ENCODE results near the gene TMEM97. TPM values are rescaled to one million over a fixed set of nuclear protein-coding genes. Genes with fewer than 3 reads are reported as not detected.

TMEM97 gene
- total RNA-seq, 2 donors from 2014 or later = 72.1 to 80.7 TPM

GRCh38 chr17:28368915-28369683 is 50.1 kb downstream of the TMEM97 start:
- no peak for TF ChIP-seq CTCF (conservative IDR thresholded peaks at IDR 0.05)
- H3K9me3 Mint-ChIP-seq = no peaks in the 10 kb centered on the region

GRCh38 chr17:28369684-28370034 is 50.7 kb downstream of the TMEM97 start:
- Mint-ChIP-seq H3K9me3 (no peaks in the 10 kb centered on the region), H3K27me3 (ENCODE audit: insufficient read depth) (peaks cover 39% of the 10 kb centered on the region), H3K4me1 (peaks cover 17% of the 10 kb centered on the region), H3K4me3 (peak overlapping the region; percentile 51), H3K36me3 (ENCODE audit: low read depth) (peaks cover 4% of the 10 kb centered on the region), H3K27ac (peak overlapping the region; percentile 98)
- Histone ChIP-seq H3K27me3 (ENCODE audit: control insufficient read depth, insufficient read depth, low read length, poor library complexity, severe bottlenecking) (peaks cover 55% of the 10 kb centered on the region), H3K36me3 (ENCODE audit: control insufficient read depth, insufficient read depth, low read length) (no peaks in the 10 kb centered on the region), H3K9me3 (ENCODE audit: control insufficient read depth, low read length) (no peaks in the 10 kb centered on the region), H3K4me3 (ENCODE audit: low read length) (peak overlapping the region; percentile 9), H3K4me1 (ENCODE audit: control insufficient read depth, insufficient read depth, low read length) (peaks cover 12% of the 10 kb centered on the region), H3K9ac (ENCODE audit: extremely low read depth, low read length, poor library complexity, severe bottlenecking) (no peak overlapping the region), H3K27ac (ENCODE audit: low read depth, low read length) (no peak overlapping the region)
- WGBS, 2 experiments (ENCODE audit: insufficient coverage in 1 of 2, insufficient read length in 1 of 2) = 78 to 88% methylated on average over 7 to 10 of the region's 10 CpGs
- TF ChIP-seq CTCF (conservative IDR thresholded peaks at IDR 0.05) = no peak
- no peak for DNase-seq

More at GRCh38 chr17:28368915-28369683, 50.1 kb downstream of the TMEM97 start:
- Histone ChIP-seq H3K4me1 (ENCODE audit: control insufficient read depth, insufficient read depth, low read length) (peaks cover 12% of the 10 kb centered on the region), H3K27ac (ENCODE audit: low read depth, low read length) (no peak overlapping the region), H3K27me3 (ENCODE audit: control insufficient read depth, insufficient read depth, low read length, poor library complexity, severe bottlenecking) (peaks cover 55% of the 10 kb centered on the region), H3K9me3 (ENCODE audit: control insufficient read depth, low read length) (no peaks in the 10 kb centered on the region), H3K36me3 (ENCODE audit: control insufficient read depth, insufficient read depth, low read length) (no peaks in the 10 kb centered on the region), H3K4me3 (ENCODE audit: low read length) (no peak overlapping the region), H3K9ac (ENCODE audit: extremely low read depth, low read length, poor library complexity, severe bottlenecking) (no peak overlapping the region)
- no peak for DNase-seq
- H3K27ac Mint-ChIP-seq = no peak overlapping the region
- WGBS, 2 experiments (ENCODE audit: insufficient coverage in 1 of 2, insufficient read length in 1 of 2) = 93 to 94% methylated on average over 16 to 23 of the region's 23 CpGs
- peaks cover 17% of the 10 kb centered on the region for H3K4me1 Mint-ChIP-seq
- H3K4me3 Mint-ChIP-seq = no peak overlapping the region
- H3K36me3 Mint-ChIP-seq (ENCODE audit: low read depth) = peaks cover 4% of the 10 kb centered on the region
- peaks cover 33% of the 10 kb centered on the region for H3K27me3 Mint-ChIP-seq (ENCODE audit: insufficient read depth)

- H3K4me1 Mint-ChIP-seq = peaks cover 17% of the 10 kb centered on the region
- WGBS, 2 experiments (ENCODE audit: insufficient coverage in 1 of 2, insufficient read length in 1 of 2) = 15 to 39% methylated on average over 3 to 8 of the region's 8 CpGs
- H3K27me3 Mint-ChIP-seq (ENCODE audit: insufficient read depth) = peaks cover 44% of the 10 kb centered on the region
- Histone ChIP-seq H3K4me3 (ENCODE audit: low read length) (peak within 1 kb of the TSS; percentile 65), H3K9ac (ENCODE audit: extremely low read depth, low read length, poor library complexity, severe bottlenecking) (no peak within 1 kb of the TSS), H3K27me3 (ENCODE audit: control insufficient read depth, insufficient read depth, low read length, poor library complexity, severe bottlenecking) (peaks cover 55% of the 10 kb centered on the region), H3K9me3 (ENCODE audit: control insufficient read depth, low read length) (no peaks in the 10 kb centered on the region), H3K4me1 (ENCODE audit: control insufficient read depth, insufficient read depth, low read length) (peaks cover 12% of the 10 kb centered on the region), H3K36me3 (ENCODE audit: control insufficient read depth, insufficient read depth, low read length) (no peaks in the 10 kb centered on the region), H3K27ac (ENCODE audit: low read depth, low read length) (no peak within 1 kb of the TSS)
- peak; percentile 53 for TF ChIP-seq CTCF (conservative IDR thresholded peaks at IDR 0.05)
- no peaks in the 10 kb centered on the region for H3K9me3 Mint-ChIP-seq
- peak within 1 kb of the TSS; percentile 98 for H3K27ac Mint-ChIP-seq
- H3K36me3 Mint-ChIP-seq (ENCODE audit: low read depth) = peaks cover 4% of the 10 kb centered on the region
- peak; percentile 96 for DNase-seq
- H3K4me3 Mint-ChIP-seq = peak within 1 kb of the TSS; percentile 51
Measured at GRCh38 chr17:28370035-28370743, 51.2 kb downstream of the TMEM97 start, which contains the start of gene VTN. TSS of gene VTN (minus strand) at chr17:28370307. CDS start at chr17:28370203, 104 bp downstream.
